Measurements from ENCODE around the gene PCCA. TPM values are rescaled to one million over a fixed set of nuclear protein-coding genes. Genes with fewer than 3 reads are reported as not detected.

Gene PCCA
- total and polyA plus RNA-seq, 7 donors, result 18.0 to 45.6 (median 42.8) TPM

DNA sequence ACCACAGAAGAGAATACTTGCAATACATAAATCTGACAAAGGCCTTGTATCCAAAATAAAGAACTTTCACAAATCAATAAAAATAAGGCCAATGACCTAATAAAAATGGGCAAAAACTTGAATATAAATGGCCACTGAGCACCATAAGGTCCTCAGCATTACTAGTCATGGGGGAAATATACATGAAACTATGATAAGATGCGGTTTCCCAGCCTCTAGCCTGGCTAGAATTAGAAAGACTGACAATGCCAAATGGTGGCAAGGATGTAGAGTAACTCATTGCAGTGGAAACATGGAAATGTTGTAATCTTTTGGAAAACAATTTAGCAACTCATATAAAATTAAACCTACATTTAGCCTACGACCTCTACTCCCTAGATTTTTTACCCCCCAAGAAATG lies 272.6 kb downstream of the PCCA start:
- Histone ChIP-seq H3K4me1 (no peaks in the 10 kb centered on the region), H3K36me3 (no peaks in the 10 kb centered on the region), H3K4me3 (no peak overlapping the region), H3K27me3 (no peaks in the 10 kb centered on the region), H3K27ac (no peak overlapping the region), H3K9me3 (no peaks in the 10 kb centered on the region)
- 92 to 93% methylated on average over 2 of the region's 2 CpGs for whole genome bisulfite sequencing, 2 donors
- intact Hi-C loops (cut with DNase I), result no loop called here
- TF ChIP-seq EP300 (IDR thresholded peaks at IDR 0.05), result no peak
- TF ChIP-seq, protein P1, sequence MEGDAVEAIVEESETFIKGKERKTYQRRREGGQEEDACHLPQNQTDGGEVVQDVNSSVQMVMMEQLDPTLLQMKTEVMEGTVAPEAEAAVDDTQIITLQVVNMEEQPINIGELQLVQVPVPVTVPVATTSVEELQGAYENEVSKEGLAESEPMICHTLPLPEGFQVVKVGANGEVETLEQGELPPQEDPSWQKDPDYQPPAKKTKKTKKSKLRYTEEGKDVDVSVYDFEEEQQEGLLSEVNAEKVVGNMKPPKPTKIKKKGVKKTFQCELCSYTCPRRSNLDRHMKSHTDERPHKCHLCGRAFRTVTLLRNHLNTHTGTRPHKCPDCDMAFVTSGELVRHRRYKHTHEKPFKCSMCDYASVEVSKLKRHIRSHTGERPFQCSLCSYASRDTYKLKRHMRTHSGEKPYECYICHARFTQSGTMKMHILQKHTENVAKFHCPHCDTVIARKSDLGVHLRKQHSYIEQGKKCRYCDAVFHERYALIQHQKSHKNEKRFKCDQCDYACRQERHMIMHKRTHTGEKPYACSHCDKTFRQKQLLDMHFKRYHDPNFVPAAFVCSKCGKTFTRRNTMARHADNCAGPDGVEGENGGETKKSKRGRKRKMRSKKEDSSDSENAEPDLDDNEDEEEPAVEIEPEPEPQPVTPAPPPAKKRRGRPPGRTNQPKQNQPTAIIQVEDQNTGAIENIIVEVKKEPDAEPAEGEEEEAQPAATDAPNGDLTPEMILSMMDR (IDR thresholded peaks at IDR 0.05), result no peak
- no peak for TF ChIP-seq POLR2A (IDR thresholded peaks at IDR 0.05)
- TF ChIP-seq POLR2AphosphoS5 (IDR thresholded peaks at IDR 0.05), result no peak
- DNase-seq, result no peak

DNA sequence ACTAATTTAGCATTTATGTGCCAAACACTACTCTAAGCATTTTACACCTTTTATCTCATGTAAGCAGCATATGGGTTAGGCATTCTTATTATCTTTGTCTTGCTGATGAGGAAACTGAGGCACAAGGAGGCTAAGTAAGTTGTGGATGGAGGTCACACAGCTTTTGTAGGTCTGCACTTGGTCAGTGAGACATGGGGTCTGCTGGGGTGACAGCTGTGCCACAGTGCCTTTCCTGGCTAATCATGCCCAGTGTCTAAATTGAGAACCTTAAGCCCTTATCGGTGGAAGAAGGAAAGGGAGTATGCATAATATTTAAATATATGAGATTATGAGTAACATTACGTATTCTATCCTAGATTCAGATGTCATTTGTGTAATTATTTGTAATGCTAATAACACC lies 273.5 kb downstream of the PCCA start:
- H3K4me3 ChIP-seq, result no peak overlapping the region
- TF ChIP-seq EP300 (IDR thresholded peaks at IDR 0.05) (no peak), POLR2AphosphoS5 (IDR thresholded peaks at IDR 0.05) (no peak), POLR2A (IDR thresholded peaks at IDR 0.05) (no peak)
- TF ChIP-seq, protein P1 (IDR thresholded peaks at IDR 0.05), result no peak
- DNase-seq, result no peak
- H3K36me3 ChIP-seq, result no peaks in the 10 kb centered on the region
- H3K9me3 ChIP-seq, result no peaks in the 10 kb centered on the region
- no peaks in the 10 kb centered on the region for H3K27me3 ChIP-seq
- 88 to 90% methylated on average over 2 of the region's 2 CpGs for WGBS, 2 donors
- H3K27ac ChIP-seq, result no peak overlapping the region
- no peaks in the 10 kb centered on the region for H3K4me1 ChIP-seq
- intact Hi-C loops (cut with DNase I), result no loop called here

DNA sequence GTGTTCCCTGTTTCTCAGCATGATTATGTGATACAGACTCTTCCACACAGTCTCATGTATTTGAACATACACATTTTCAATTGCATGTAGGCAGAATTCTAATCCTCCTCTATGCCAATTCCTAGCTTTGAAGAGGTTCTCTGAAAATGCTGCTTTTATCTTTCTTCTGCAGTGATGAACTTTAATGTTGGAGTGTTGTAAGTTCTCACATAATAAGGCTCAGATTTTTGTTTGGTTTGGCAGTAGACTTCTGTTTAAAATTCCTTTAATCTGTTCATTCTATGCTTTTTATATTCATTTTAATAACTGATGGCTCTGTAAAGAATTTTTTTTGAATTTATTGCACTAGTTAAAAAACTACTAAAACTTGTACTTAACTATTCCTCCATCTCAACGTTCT lies 273.9 kb downstream of the PCCA start:
- Histone ChIP-seq H3K27me3 (no peaks in the 10 kb centered on the region), H3K9me3 (no peaks in the 10 kb centered on the region), H3K27ac (no peak overlapping the region), H3K4me3 (no peak overlapping the region), H3K36me3 (no peaks in the 10 kb centered on the region), H3K4me1 (no peaks in the 10 kb centered on the region)
- 60 to 68% methylated on average over 1 of the region's 1 CpG for WGBS, 2 donors
- intact Hi-C loops (cut with DNase I), result no loop called here
- no peak for TF ChIP-seq EP300 (IDR thresholded peaks at IDR 0.05)
- no peak for TF ChIP-seq POLR2AphosphoS5 (IDR thresholded peaks at IDR 0.05)
- TF ChIP-seq POLR2A (IDR thresholded peaks at IDR 0.05), result no peak
- TF ChIP-seq, protein P1 (IDR thresholded peaks at IDR 0.05), result no peak
- no peak for DNase-seq

DNA sequence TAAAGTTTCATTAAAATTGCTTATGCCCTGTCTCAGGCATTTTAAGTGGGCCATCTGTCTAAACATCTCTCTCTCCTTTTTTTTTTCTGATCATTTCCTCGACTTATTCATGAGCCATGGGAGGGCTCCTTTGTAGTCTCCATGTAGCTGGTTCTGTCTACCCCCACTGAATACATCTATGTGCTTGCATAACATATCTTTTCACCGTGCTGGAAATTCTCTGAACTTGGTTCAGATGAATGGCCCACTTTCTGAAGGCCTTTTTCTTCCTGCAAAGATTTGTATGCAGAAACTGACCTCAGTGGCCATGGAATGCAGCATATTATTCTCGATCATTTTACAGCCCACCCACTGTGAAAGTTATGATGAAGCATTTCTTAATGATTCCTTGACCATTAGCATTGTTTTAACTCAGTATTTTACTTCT lies 274.4 kb downstream of the PCCA start:
- Histone ChIP-seq H3K9me3 (no peaks in the 10 kb centered on the region), H3K27ac (no peak overlapping the region), H3K4me1 (no peaks in the 10 kb centered on the region), H3K36me3 (peaks cover 0 to 1% (median 0%) of the 10 kb centered on the region in 4 donors), H3K4me3 (no peak overlapping the region), H3K27me3 (no peaks in the 10 kb centered on the region)
- TF ChIP-seq POLR2A (IDR thresholded peaks at IDR 0.05) (no peak), EP300 (IDR thresholded peaks at IDR 0.05) (no peak), POLR2AphosphoS5 (IDR thresholded peaks at IDR 0.05) (no peak)
- TF ChIP-seq, protein P1 (IDR thresholded peaks at IDR 0.05), result no peak
- intact Hi-C loops (cut with DNase I), result no loop called here
- no peak for DNase-seq
- WGBS, 2 donors, result 72 to 80% methylated on average over 3 of the region's 3 CpGs

DNA sequence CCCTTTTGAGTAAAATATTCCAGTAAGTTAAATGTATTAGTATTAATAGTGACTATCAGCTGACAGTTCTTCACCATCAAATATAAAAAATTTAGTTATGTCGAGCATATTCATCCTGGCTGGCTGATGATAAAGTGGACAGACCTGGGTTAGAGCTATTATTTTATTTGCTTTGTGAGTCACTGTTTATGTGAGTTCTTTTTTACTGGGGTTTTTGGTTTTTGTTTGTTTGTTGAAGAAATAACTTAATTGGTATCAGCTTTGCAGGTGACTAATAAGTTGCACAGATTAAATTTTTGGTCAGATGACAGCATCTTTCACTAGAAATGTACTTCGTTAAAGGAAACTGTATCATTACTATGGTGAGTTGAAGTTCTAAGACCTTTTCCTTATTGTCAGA lies 275.0 kb downstream of the PCCA start:
- Histone ChIP-seq H3K27me3 (no peaks in the 10 kb centered on the region), H3K9me3 (no peaks in the 10 kb centered on the region), H3K27ac (no peak overlapping the region), H3K36me3 (peaks cover 0 to 7% (median 0%) of the 10 kb centered on the region in 4 donors), H3K4me1 (no peaks in the 10 kb centered on the region), H3K4me3 (no peak overlapping the region)
- DNase-seq, result no peak
- intact Hi-C loops (cut with DNase I), result no loop called here
- no peak for TF ChIP-seq POLR2AphosphoS5 (IDR thresholded peaks at IDR 0.05)
- TF ChIP-seq EP300 (IDR thresholded peaks at IDR 0.05), result no peak
- TF ChIP-seq, protein P1 (IDR thresholded peaks at IDR 0.05), result no peak
- no peak for TF ChIP-seq POLR2A (IDR thresholded peaks at IDR 0.05)
- WGBS, 2 donors, result 77 to 82% methylated on average over 2 of the region's 2 CpGs
